Measurements from ENCODE around the gene PRKCZ.

The PRKCZ gene

GRCh38 chr1:2166695-2167094 lies 116.5 kb downstream of the PRKCZ start:
- H3K27ac ChIP-seq (ENCODE audit: low read depth, low read length) = no peak overlapping the region
- no peak overlapping the region for H3K9ac ChIP-seq (ENCODE audit: low read depth, low read length)
- H3K27me3 ChIP-seq (ENCODE audit: control insufficient read depth, insufficient read depth, low read length) = no peaks in the 10 kb centered on the region
- no peaks in the 10 kb centered on the region for H3K4me1 ChIP-seq (ENCODE audit: control insufficient read depth, insufficient read depth, low read length)
- H3K9me3 ChIP-seq (ENCODE audit: control insufficient read depth, insufficient read depth, low read length) = no peaks in the 10 kb centered on the region
- H3K36me3 ChIP-seq (ENCODE audit: control insufficient read depth, insufficient read depth, low read length) = peaks cover 12% of the 10 kb centered on the region
- no peak overlapping the region for H3K4me3 ChIP-seq (ENCODE audit: low read depth, low read length)

DNA sequence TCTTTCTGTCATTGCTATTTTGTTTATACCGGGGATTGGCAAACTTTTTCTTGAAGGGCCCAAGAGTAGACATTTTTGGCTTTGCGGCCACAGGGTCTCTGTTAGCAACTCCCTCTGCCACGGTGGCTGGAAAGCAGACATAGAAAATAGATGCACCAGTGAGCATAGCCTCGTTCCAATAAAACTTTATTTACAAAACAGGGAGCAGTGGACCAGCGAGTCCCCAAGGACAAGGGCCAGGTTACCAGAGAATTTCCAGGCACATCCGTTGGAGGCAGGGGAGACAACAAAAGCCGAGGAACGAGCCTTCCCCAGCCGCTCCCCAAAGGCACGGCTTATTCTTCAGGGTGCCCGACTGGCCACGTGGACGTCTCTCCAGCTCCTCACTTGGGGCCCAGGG lies 117.9 kb downstream of the PRKCZ start:
- no peak overlapping the region for H3K4me3 ChIP-seq (ENCODE audit: low read depth, low read length)
- no peak overlapping the region for H3K27ac ChIP-seq (ENCODE audit: low read depth, low read length)
- H3K36me3 ChIP-seq (ENCODE audit: control insufficient read depth, insufficient read depth, low read length) = peaks cover 17% of the 10 kb centered on the region
- H3K4me1 ChIP-seq (ENCODE audit: control insufficient read depth, insufficient read depth, low read length) = no peaks in the 10 kb centered on the region
- no peaks in the 10 kb centered on the region for H3K27me3 ChIP-seq (ENCODE audit: control insufficient read depth, insufficient read depth, low read length)
- no peak overlapping the region for H3K9ac ChIP-seq (ENCODE audit: low read depth, low read length)
- H3K9me3 ChIP-seq (ENCODE audit: control insufficient read depth, insufficient read depth, low read length) = no peaks in the 10 kb centered on the region

DNA sequence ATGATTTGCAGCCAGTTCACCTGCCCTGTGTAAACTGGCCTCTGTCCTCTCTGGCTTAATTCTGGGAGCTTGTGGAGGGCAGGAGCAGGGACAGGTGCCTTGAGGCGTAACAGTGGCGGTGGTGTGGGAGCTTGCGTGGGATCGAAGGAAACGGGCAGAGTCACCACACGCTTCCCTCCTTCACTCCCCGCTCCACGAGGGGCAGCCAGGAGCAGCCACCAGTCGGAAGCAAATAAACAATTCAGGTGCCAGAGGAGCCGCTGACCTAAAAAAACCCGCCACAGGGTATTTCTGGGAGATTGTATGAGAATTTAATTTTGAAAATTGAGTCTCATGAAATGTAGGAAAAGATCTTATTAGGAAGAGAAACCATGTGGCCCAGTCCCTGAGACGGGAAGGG lies 118.3 kb downstream of the PRKCZ start:
- Histone ChIP-seq H3K4me3 (ENCODE audit: low read depth, low read length) (no peak overlapping the region), H3K36me3 (ENCODE audit: control insufficient read depth, insufficient read depth, low read length) (peaks cover 14% of the 10 kb centered on the region), H3K27ac (ENCODE audit: low read depth, low read length) (no peak overlapping the region), H3K9me3 (ENCODE audit: control insufficient read depth, insufficient read depth, low read length) (no peaks in the 10 kb centered on the region), H3K4me1 (ENCODE audit: control insufficient read depth, insufficient read depth, low read length) (no peaks in the 10 kb centered on the region), H3K9ac (ENCODE audit: low read depth, low read length) (no peak overlapping the region), H3K27me3 (ENCODE audit: control insufficient read depth, insufficient read depth, low read length) (no peaks in the 10 kb centered on the region)

DNA sequence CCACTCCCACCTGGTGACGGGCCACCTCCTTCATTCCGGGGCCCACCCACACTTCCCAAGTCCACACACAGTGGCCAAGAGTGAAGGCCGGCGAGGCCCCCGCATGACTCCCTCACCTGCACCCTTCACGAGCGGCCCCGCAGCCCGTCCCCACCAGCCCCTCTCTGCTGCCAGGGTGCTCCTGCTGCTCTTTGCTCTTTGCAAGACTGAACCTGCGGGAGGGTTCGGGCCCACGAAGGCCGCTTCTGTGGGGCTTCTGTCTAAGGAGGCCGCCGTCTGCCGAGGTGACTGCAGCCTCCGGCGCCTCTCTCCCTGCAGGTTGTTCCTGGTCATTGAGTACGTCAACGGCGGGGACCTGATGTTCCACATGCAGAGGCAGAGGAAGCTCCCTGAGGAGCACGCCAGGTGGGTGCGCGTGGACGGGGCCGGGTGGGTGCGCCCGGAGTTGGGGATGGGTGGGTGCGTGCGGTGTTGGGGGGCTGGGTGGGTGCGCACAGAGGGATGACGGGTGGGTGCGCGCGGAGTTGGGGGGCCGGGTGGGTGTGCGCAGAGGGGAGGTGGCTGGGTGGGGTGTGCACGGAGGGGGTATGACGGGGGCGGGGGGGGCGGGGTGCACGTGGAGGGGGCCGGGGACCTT lies 119.1 kb downstream of the PRKCZ start:
- Histone ChIP-seq H3K4me1 (ENCODE audit: control insufficient read depth, insufficient read depth, low read length) (no peaks in the 10 kb centered on the region; the same call in 1 of the 2 replicates), H3K9me3 (ENCODE audit: control insufficient read depth, insufficient read depth, low read length) (no peaks in the 10 kb centered on the region), H3K4me3 (ENCODE audit: low read depth, low read length) (no peak overlapping the region), H3K9ac (ENCODE audit: low read depth, low read length) (no peak overlapping the region), H3K36me3 (ENCODE audit: control insufficient read depth, insufficient read depth, low read length) (peaks cover 14% of the 10 kb centered on the region), H3K27me3 (ENCODE audit: control insufficient read depth, insufficient read depth, low read length) (no peaks in the 10 kb centered on the region), H3K27ac (ENCODE audit: low read depth, low read length) (no peak overlapping the region)

DNA sequence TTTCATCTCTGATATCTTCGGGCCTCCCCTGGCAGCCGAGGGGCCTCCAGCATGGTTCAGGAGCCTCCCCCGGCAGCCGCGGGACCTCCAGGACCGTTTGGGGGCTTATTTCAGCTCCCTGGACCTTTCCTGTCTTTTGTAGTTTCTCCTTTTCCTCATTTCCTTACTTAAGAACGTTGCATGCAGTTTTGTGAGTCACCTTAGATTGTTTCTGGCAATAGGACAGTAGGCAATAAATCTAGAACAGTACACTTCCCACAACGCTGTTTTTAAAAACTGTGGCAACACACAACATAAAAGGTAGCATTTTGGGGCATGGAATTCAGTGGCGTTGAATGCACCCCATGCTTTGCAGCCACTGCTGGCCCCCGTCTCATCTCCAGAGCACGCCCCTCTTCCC lies 120.0 kb downstream of the PRKCZ start:
- no peak overlapping the region for H3K27ac ChIP-seq (ENCODE audit: low read depth, low read length)
- H3K9me3 ChIP-seq (ENCODE audit: control insufficient read depth, insufficient read depth, low read length) = no peaks in the 10 kb centered on the region
- no peaks in the 10 kb centered on the region; the same call in 1 of the 2 replicates for H3K4me1 ChIP-seq (ENCODE audit: control insufficient read depth, insufficient read depth, low read length)
- no peak overlapping the region for H3K4me3 ChIP-seq (ENCODE audit: low read depth, low read length)
- H3K36me3 ChIP-seq (ENCODE audit: control insufficient read depth, insufficient read depth, low read length) = peaks cover 18% of the 10 kb centered on the region
- no peaks in the 10 kb centered on the region for H3K27me3 ChIP-seq (ENCODE audit: control insufficient read depth, insufficient read depth, low read length)
- no peak overlapping the region for H3K9ac ChIP-seq (ENCODE audit: low read depth, low read length)

DNA sequence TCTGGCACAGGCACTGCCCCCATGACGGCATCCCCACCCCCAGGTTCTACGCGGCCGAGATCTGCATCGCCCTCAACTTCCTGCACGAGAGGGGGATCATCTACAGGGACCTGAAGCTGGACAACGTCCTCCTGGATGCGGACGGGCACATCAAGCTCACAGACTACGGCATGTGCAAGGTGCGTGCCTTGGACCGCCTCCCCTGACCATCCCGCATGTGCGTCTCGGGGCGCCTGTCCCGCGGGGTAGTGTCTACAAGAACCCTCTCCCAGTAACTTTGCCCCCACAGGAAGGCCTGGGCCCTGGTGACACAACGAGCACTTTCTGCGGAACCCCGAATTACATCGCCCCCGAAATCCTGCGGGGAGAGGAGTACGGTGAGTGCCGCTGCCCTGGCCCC lies 121.8 kb downstream of the PRKCZ start:
- no peak overlapping the region for H3K27ac ChIP-seq (ENCODE audit: low read depth, low read length)
- H3K9ac ChIP-seq (ENCODE audit: low read depth, low read length) = no peak overlapping the region
- H3K36me3 ChIP-seq (ENCODE audit: control insufficient read depth, insufficient read depth, low read length) = peaks cover 28% of the 10 kb centered on the region
- H3K27me3 ChIP-seq (ENCODE audit: control insufficient read depth, insufficient read depth, low read length) = no peaks in the 10 kb centered on the region
- no peaks in the 10 kb centered on the region for H3K9me3 ChIP-seq (ENCODE audit: control insufficient read depth, insufficient read depth, low read length)
- no peak overlapping the region for H3K4me3 ChIP-seq (ENCODE audit: low read depth, low read length)
- no peaks in the 10 kb centered on the region; the same call in 1 of the 2 replicates for H3K4me1 ChIP-seq (ENCODE audit: control insufficient read depth, insufficient read depth, low read length)

- Histone ChIP-seq H3K9ac (ENCODE audit: low read depth, low read length) (no peak overlapping the region), H3K27ac (ENCODE audit: low read depth, low read length) (no peak overlapping the region), H3K36me3 (ENCODE audit: control insufficient read depth, insufficient read depth, low read length) (peaks cover 33% of the 10 kb centered on the region), H3K4me3 (ENCODE audit: low read depth, low read length) (no peak overlapping the region), H3K27me3 (ENCODE audit: control insufficient read depth, insufficient read depth, low read length) (no peaks in the 10 kb centered on the region), H3K4me1 (ENCODE audit: control insufficient read depth, insufficient read depth, low read length) (no peaks in the 10 kb centered on the region; the same call in 1 of the 2 replicates), H3K9me3 (ENCODE audit: control insufficient read depth, insufficient read depth, low read length) (no peaks in the 10 kb centered on the region)
Measured at GRCh38 chr1:2172551-2173146, 122.4 kb downstream of the PRKCZ start.

DNA sequence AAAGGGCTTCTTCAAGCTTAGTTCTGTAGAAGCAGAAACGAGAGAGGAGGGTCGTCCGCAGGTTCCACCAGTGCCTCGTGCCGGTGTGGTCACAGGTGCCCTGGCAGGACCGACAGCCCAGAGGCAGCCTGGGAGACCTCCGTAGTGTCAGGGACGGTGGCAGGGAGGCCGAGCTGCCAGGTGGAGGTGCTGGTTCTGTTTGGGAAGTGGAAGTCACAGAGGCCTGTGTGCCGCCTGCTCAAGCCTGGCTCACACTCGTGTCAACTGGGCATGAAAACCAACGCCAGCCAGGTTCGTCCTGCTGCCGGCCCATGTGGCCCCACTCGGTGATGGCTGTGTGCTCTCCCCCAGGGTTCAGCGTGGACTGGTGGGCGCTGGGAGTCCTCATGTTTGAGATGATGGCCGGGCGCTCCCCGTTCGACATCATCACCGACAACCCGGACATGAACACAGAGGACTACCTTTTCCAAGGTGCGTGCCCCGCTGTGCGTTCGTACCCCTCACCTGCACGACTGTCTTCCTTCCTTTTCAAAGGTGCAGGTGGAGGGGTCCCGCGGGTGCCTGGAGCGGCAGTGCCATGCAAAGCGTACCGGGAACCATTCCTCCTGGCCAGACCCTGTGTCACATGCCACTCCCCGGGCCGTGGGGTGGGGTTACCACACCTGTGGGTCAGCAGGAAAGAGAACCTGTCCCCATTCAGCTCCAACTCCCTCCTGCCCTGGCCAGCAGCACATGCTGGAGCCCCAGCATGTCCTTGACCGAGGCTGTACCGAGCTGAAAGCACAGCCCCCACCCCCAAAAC lies 123.5 kb downstream of the PRKCZ start:
- Histone ChIP-seq H3K4me1 (ENCODE audit: control insufficient read depth, insufficient read depth, low read length) (no peaks in the 10 kb centered on the region; the same call in 1 of the 2 replicates), H3K36me3 (ENCODE audit: control insufficient read depth, insufficient read depth, low read length) (peaks cover 42% of the 10 kb centered on the region), H3K27me3 (ENCODE audit: control insufficient read depth, insufficient read depth, low read length) (no peaks in the 10 kb centered on the region), H3K9me3 (ENCODE audit: control insufficient read depth, insufficient read depth, low read length) (no peaks in the 10 kb centered on the region), H3K27ac (ENCODE audit: low read depth, low read length) (no peak overlapping the region), H3K4me3 (ENCODE audit: low read depth, low read length) (no peak overlapping the region), H3K9ac (ENCODE audit: low read depth, low read length) (no peak overlapping the region)

GRCh38 chr1:2174348-2175054 lies 124.3 kb downstream of the PRKCZ start:
- Histone ChIP-seq H3K4me1 (ENCODE audit: control insufficient read depth, insufficient read depth, low read length) (no peaks in the 10 kb centered on the region; the same call in 1 of the 2 replicates), H3K27me3 (ENCODE audit: control insufficient read depth, insufficient read depth, low read length) (no peaks in the 10 kb centered on the region), H3K27ac (ENCODE audit: low read depth, low read length) (no peak overlapping the region), H3K9me3 (ENCODE audit: control insufficient read depth, insufficient read depth, low read length) (no peaks in the 10 kb centered on the region), H3K4me3 (ENCODE audit: low read depth, low read length) (no peak overlapping the region), H3K9ac (ENCODE audit: low read depth, low read length) (no peak overlapping the region), H3K36me3 (ENCODE audit: control insufficient read depth, insufficient read depth, low read length) (peaks cover 42% of the 10 kb centered on the region)

GRCh38 chr1:2175055-2175414 lies 124.8 kb downstream of the PRKCZ start:
- H3K27ac ChIP-seq (ENCODE audit: low read depth, low read length) = no peak overlapping the region
- no peaks in the 10 kb centered on the region for H3K27me3 ChIP-seq (ENCODE audit: control insufficient read depth, insufficient read depth, low read length)
- H3K4me3 ChIP-seq (ENCODE audit: low read depth, low read length) = no peak overlapping the region
- H3K36me3 ChIP-seq (ENCODE audit: control insufficient read depth, insufficient read depth, low read length) = peaks cover 42% of the 10 kb centered on the region
- no peak overlapping the region for H3K9ac ChIP-seq (ENCODE audit: low read depth, low read length)
- no peaks in the 10 kb centered on the region; the same call in 1 of the 2 replicates for H3K4me1 ChIP-seq (ENCODE audit: control insufficient read depth, insufficient read depth, low read length)
- H3K9me3 ChIP-seq (ENCODE audit: control insufficient read depth, insufficient read depth, low read length) = no peaks in the 10 kb centered on the region
